Activated CD4-positive, alpha-beta memory T cell treated with anti-CD3 and anti-CD28 coated beads for 36 hours (primary cell): ENCODE data around the gene ZFYVE27. TPM values are rescaled to one million over a fixed set of nuclear protein-coding genes. Genes with fewer than 3 reads are reported as not detected.

Source experiments
- CTCF ChIA-PET: fragments of 350-600 bp; sonication (Branson Sonifier 250); formaldehyde crosslinking; loops from one replicate; lab custom pipeline; 2021; ENCODE audit warnings: antibody characterized with exemption, inconsistent platforms; lab: Charles Lee
- POLR2A ChIA-PET: fragments of 350-600 bp; sonication (Branson Sonifier 250); formaldehyde crosslinking; loops from one replicate; lab custom pipeline; 2021; ENCODE audit warnings: antibody characterized with exemption; lab: Charles Lee
- DNase-seq: peaks from one replicate; pipeline ENCODE4 v3.0.0-alpha.2; 2020
- H3K27ac Mint-ChIP-seq: one replicate; pipeline ENCODE4 v1.8.0; 2021; ENCODE audit warnings: mixed read lengths
- H3K27me3 Mint-ChIP-seq: one replicate; pipeline ENCODE4 v1.8.0; 2021; ENCODE audit warnings: mixed read lengths
- H3K36me3 Mint-ChIP-seq: one replicate; pipeline ENCODE4 v1.8.0; 2021; ENCODE audit warnings: mixed read lengths
- H3K4me1 Mint-ChIP-seq: one replicate; pipeline ENCODE4 v1.8.0; 2021; ENCODE audit warnings: low read depth, mixed read lengths
- H3K4me3 Mint-ChIP-seq: one replicate; pipeline ENCODE4 v1.8.0; 2021; ENCODE audit warnings: mild to moderate bottlenecking, mixed read lengths
- H3K9me3 Mint-ChIP-seq: one replicate; pipeline ENCODE4 v1.8.0; 2021; ENCODE audit warnings: mixed read lengths
- intact Hi-C: fragments of 100-400 bp; cut with micrococcal nuclease; formaldehyde crosslinking; loops from one replicate; pipeline ENCODE4 v1.15.1; 2023
- total RNA-seq, 2 experiments: library from RNA; stranded (reverse); gene quantifications; one replicate each; pipeline ENCODE4 v1.2.3, GENCODE V29; 2021

The ZFYVE27 gene
- total RNA-seq, 2 experiments from 2014 or later: 20.9 to 22.8 TPM

- H3K27me3 Mint-ChIP-seq: peaks cover 1% of the 10 kb centered on the region
- H3K27ac Mint-ChIP-seq: no peak overlapping the region
- no peaks in the 10 kb centered on the region for H3K36me3 Mint-ChIP-seq
- POLR2A ChIA-PET: no interaction called here
- CTCF ChIA-PET: no interaction called here
- DNase-seq: no peak
- H3K4me3 Mint-ChIP-seq: no peak overlapping the region
- H3K4me1 Mint-ChIP-seq: no peaks in the 10 kb centered on the region
- no peaks in the 10 kb centered on the region for H3K9me3 Mint-ChIP-seq
- intact Hi-C loops: no loop called here
Measured at GRCh38 chr10:97810446-97810845, 73.5 kb downstream of the ZFYVE27 start.

Other genes with a start within 250 kb of the ZFYVE27 start
- 10 to 100 TPM; 84.7 to 86.8 TPM for gene MMS19, start 238.7 kb upstream of the ZFYVE27 start, total RNA-seq
- 1 to 10 TPM; 1.6 to 2.6 TPM for gene UBTD1, start 238.2 kb upstream of the ZFYVE27 start, total RNA-seq
- not detected for gene ANKRD2, start 164.3 kb upstream of the ZFYVE27 start, total RNA-seq
- not detected for gene HOGA1, start 152.7 kb upstream of the ZFYVE27 start, total RNA-seq
- not detected for gene C10orf62, start 147.4 kb upstream of the ZFYVE27 start, total RNA-seq
- 1 to 10 TPM; 5.3 to 6.5 TPM for gene MORN4, start 103.6 kb upstream of the ZFYVE27 start, total RNA-seq
- gene PI4K2A, start 96.5 kb upstream of the ZFYVE27 start, total RNA-seq: 10 to 100 TPM; 13.1 to 13.2 TPM
- 1 to 10 TPM; 1.7 to 2.1 TPM for gene AVPI1, start 49.9 kb upstream of the ZFYVE27 start, total RNA-seq
- 1 to 10 TPM; 2.9 to 4.0 TPM for gene MARVELD1, start 23.4 kb upstream of the ZFYVE27 start, total RNA-seq
- gene SFRP5, start 34.9 kb downstream of the ZFYVE27 start, total RNA-seq: not detected
- under 1 TPM; 0.86 to 0.87 TPM for gene GOLGA7B, start 112.7 kb downstream of the ZFYVE27 start, total RNA-seq